ENCODE data around the gene RERG.

Gene RERG

DNA sequence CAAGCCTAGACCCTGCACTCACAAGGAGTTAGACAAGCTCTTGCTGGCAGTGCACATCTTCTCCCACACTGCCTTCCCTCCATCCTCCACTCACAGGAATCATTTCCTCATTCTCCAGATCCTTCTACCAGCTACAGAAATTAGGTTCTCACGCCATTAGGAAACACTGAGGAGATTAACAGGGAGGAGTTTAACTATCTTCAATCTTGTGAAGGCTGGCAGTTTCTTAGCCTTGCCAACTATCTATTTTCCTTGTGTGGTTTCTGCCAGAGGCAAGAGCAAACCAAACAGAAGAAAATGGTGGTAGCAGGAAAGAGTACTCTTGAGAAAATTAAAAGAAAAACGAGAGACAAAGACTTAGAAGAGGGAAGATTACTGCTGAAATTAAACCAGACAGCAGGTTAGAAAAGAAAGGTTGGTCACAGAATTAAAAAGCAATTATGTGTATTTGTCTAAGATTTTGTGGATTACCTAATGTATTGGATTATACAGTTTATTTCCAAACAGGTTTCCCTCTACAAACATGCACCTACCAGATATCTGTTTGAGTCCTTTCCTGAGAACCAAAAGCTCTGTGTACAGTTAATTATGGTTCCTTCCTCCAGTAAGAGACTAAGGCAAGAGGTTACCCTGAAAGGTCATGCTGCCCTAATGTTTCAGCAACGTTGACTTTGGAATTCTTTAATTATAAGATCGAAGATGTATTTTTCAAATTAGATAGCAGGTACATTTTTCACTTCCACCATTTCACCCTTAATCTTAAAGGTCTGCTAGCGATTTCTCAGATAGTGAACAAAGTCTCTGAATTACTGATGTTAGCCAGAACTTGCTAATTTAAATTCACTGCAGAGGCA lies 5.0 kb downstream of the RERG start:
- no peak for DNase-seq

DNA sequence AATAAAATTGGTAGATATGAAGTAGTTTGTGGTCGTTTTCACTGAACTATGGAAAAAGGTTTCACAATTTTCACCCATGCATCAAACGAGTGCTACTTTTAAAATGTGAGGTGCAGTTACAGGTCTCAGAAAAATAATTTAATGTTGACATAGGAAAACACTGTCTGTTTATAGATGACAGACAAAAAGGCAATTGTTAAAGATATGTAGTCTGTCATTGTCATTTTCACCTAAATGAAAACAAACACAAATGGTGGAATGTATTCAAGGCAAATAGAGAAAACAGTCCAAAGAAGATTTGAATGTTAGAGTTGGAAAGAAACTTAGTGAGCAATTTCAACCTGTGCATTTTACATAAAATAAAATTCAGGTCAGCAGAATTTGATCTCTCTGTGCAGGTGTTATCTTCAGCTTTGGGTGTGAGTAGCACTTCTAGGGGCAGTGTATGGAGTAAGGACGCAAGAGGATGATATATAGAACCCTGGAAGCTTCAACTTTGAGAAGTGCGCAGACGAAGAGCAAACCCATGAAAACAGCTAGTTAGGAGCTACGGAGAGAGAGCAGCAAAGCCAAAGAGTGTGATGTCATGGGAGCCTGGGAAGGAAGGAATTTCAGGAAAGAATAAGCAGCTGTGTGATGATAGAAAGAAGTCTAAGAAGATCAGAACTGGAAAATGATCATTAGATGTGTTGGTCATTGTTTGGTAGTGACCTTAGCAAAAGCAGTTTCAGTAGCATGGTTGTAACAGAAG lies 6.2 kb downstream of the RERG start:
- no peak for DNase-seq

DNA sequence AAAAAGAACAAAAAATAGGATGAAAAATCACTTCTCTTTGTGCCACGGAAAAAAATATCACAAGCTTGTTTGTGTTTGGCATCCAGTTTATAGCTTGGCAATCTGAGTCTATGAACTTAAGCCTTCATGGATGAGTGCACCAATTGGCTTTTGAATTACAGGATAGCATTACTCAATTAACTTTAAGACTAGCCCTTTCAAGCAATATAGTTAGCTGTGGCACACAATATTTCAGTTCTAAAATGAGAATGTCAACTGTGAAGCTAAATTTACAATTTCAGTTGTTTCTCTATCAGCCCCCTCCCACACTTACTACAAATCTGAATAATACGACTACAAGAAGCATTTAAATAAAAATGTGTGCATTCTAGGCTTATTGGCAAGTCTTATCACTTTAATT lies 8.3 kb downstream of the RERG start:
- DNase-seq: no peak

DNA sequence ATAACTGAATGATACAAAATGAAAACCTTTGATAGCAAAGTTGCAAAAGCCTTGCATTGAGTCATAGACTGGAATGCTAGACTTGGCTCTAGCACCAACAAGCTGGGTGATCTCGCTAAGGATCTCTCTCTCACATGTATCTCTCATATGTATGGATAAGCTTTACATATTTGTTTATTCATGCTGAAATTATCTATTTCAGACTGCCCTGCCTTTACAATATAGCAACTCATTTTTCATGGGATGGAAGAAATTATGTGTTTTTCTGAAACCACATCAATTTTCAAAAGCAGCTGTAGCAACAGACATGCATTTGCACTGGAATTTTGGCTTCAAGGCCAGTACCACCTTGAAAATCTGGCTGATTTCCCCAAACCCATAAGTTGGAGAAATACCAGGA lies 11.4 kb downstream of the RERG start:
- DNase-seq: no peak

DNA sequence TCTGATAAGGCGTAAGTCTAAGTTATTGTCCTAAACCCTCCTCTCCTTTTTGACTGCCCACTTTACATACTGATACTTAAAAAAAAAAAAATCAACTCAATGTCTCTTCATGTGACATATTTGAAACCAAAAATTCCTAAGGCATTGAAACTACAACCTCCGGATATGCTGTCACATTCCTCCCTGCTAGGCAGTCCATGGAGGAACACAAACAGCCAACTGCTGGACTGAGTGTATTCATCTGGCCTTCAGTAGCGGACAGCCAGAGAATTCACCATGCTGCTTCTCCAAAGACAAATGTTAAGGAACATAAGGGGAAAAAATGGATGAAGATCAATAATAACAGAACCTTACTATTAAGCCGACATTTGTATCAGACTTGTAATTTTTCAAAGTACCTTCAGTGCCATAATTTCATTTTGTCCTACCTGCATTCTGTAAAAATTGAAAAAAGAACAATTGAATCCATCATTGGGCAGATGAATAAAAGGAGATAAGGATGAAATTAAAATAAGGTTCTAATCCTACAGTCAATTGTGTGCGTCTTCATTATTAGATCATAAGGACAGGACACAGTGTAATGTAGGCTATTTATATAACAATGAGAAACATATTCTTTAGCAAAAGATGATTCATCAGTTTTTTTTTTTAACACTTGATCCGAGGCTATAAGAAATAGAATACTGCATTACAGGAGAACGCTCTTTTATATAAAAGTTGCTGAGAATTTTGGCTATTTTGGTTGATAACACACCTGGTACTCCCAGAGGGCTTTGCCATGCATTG lies 12.2 kb downstream of the RERG start:
- no peak for DNase-seq

DNA sequence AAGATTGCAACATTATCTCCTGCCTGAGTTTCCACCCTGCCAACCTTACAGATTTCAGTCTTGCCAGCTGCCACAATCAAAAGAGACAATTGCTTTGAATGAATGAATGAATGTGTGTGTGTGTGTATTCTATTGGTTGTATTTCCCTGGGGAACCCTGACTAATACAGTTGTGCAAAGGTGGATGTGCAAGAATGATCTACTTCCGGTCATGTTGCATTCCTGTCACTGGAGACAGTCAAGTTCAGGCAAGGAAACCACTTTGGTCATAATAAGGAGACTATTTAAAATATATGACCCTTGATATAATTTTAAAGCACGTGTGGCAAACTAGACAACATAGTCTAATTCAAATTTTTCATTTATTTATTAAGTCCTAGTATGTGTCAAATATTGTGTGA lies 13.1 kb downstream of the RERG start:
- no peak for DNase-seq

DNA sequence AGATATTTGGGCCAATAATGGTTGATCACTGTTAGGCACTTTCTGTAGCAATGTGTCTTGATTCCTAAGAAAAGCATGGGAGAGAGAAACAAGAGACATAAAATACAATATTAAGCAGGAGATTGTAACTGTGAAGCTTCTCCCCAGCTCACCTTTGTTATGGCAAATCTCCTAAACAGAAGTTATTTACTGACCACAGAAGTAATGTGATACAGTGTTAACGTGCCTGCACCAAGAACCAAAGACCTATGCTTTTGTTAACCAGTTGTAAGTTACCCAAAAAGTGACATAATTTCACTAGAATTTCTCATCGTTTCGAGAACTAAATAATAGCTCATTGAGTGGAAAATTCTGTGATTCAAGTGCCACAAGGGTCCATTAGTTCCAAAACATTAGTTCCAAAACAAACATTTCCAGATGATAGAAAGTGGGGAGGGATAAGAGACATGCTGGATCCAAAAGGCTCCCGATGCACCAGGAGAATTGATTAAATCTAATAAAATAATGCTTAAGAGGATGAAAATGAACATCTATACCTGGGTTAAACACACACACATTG lies 14.3 kb downstream of the RERG start:
- no peak for DNase-seq

DNA sequence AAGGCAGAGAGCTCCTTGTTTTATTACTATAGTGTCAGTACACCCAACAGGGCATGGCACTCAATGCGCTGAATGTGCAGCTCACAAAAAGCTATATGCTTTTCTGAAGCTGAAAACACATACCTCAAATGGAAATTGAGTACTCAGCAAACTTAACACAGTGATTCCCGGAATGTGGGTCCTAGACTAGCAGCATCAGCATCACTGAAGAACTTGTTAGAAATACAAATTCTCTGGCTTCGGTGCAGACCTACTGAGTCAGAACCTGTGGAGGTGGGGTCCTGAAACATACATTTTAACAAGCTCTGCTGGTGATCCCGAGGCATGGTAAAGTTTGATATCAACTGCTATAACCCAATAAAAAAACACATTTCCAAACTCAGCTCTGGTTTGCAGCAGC lies 14.9 kb downstream of the RERG start:
- no peak for DNase-seq

DNA sequence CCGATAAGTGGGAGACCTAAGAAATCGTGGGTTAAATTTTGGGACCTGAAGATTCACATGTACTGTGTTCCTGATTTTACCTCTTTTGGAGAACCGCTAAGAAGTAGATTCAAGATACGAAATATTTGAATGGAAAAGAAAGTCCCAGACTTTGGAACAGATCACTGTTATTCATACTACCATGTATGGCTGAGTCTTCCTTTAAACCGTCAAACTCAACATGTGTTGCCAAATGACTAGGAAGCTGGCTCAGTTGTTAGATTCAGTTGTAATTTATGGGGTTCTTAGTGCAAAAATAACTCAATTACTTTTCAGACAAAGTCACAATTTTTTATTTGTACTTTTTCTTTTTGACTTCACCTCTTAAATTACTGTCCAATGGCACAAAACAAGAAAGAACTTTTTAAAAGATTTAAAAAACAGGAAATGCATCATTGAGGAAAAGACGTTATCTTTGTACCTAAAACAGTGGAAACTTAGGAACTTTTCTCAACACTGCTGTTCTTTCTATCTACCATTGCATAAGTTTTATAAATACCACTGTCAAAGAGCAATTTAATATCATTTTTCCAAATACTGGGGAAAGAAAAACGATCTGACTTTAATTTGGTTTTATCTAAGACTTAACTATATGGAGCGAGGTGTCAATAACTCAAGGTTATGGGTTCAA lies 15.7 kb downstream of the RERG start:
- no peak for DNase-seq

DNA sequence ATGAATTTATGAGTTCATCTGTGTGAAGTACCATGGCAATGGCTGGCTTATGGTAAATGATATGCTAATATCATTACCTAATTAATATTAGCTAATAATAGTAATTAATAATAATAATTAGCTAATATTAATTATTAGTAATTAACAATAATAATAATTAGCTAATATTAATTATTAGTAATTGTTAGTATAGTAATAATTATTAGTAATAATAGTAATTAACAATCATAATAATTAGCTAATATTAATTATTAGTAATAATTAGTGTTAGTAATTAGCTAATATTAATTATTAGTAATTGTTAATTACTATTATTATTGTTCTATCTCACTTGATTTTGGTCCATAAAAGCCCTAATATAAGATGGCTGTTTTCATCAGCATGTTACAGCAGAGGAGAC lies 19.8 kb downstream of the RERG start:
- no peak for DNase-seq

DNA sequence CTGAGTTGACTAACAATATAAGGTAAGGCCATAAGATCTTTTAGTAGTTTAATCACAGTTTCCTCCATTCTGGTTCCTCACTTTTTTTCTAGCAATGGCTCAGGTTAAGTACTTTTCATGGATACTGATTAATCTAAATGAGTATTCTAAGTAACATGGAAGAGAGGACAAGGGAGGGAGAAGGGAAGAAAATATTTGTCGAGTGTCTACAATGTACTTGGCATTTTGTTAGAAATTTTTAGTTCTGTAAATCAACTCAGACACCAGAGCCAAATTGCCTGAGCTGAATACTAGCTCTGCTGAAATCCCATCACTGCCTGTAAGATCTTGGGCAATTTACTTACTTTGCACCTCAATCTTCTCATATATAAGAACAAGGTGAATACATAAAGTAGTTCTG lies 20.2 kb downstream of the RERG start:
- DNase-seq: no peak

DNA sequence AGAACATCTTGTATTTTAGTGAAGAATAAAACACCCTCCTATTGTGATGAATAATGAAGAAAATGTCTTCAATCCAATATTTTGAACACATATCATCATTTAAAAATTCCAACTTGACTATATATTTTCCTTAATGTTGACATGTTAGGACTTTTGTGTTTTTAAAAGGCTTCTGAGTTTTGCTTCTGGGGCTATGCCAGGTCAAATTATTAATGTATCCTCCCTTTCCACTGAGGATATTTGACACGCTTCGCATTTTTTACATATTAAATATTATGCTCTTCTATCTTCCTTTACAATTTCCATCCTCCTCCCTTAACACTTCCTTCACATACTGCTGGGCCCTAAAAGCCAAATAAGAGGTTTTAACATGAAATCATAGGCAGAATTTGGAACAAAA lies 20.6 kb downstream of the RERG start:
- DNase-seq: no peak

DNA sequence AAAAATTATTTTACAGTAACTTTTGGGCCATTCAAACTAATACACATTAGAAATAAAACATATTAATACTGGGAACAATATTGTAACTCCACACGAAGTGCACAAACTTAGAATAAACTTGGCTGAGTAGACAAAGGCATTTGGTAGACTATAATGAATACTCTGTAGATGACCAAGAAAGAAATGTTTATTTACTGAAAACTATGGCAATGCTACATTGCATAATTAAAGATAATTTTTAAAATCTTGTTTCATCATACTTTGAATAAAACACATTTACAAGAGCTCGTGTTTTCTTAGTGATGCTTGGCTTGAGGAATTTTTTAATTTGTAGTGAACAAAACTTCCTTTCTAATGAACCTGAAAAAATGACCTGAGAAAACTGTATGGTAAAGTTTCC lies 21.3 kb downstream of the RERG start:
- no peak for DNase-seq

DNA sequence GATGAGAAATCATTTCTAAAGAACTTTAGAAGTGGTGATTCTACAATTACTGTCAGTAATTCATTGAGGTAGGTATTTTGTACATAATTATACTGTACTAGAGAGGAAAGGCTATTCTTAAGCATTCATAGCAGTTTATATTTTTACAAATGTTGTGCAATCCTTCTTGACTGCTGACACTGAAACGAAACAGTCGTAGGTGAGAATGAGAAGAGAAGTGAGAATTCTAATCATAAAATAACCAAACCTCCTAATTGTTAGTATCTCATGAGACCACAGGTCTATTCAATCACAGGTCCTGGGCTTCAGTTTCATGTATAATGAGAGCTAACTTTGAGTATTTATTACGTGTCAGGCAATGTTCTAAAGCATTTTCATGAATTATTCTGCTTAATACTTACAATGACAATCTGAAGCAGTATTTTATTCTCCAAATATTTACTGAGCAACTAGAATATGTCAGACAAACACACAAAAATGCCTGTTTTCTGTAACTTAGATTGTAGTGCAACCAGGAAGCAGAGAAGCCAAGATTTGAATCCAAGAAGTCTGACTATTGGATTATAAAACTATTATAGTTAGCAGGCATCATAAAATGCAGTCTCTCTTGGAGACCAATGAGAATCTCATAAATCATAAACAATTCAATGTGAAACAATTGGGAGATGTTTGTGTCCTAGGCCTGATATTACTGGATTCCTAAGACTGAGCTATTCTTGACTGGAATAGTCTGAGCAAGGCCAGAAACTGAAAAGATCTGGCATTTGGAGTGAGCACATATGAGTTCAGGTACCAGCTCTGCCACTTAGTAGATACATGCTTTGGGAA lies 24.3 kb downstream of the RERG start:
- DNase-seq: no peak

DNA sequence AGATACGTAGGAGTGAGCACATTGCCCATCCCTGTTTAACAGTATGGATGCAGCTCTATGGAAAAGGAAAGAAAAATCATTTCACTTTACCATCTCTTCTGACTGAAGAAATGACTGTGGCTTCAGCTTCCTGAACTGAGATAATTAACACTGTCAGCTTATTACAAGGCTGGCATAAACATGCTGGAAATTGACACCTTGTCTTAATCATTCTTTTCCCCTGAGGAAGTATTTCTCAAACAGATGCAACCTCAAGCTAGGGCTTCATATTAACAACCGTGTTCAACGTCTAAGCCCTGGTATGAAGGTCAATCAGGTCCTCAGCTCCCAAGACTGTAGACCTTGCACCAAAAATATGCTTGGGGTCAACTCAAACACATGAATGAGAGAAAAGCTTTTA lies 25.0 kb downstream of the RERG start:
- DNase-seq: no peak

DNA sequence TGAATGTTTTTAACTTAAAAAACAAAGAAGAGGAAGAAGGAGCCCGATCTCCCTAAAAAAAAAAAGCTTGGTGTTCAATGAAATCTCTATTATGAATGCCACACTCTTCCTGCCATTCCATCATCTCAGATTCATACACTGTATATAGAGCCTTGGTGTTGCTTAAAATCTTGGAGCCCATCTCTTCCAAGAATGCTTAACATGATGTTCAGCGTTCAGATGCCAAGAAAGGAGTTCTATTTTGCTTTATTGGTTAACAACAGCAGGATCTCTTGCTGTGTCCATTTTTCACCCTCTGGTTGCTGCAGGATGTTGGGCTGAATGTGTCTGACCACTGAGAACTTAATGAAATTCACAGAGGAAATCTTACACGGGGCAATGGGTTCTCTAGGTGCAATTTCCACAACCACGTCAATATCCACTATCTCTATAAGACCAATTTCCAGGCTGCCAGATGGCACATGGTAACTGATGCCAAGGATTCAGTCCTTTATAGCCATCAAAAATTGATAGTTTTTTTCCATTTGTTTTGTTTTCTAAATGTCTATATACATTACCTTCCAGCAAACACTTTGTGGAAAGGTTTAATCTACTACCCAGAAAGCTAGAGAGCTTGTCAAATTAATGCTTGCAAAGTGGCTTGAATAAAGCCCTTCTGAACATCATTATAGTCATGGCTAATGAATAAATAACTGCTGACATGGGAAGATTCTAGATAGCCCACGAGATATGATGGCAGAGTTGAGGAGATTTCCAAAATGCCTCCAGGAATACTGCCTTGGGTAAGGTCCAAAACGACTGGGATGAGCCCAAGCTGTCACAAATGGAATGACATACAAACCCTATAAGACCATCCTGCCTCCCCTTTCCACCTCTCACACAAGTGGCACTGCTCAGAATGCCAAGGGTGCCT lies 26.5 kb downstream of the RERG start:
- DNase-seq: no peak

DNA sequence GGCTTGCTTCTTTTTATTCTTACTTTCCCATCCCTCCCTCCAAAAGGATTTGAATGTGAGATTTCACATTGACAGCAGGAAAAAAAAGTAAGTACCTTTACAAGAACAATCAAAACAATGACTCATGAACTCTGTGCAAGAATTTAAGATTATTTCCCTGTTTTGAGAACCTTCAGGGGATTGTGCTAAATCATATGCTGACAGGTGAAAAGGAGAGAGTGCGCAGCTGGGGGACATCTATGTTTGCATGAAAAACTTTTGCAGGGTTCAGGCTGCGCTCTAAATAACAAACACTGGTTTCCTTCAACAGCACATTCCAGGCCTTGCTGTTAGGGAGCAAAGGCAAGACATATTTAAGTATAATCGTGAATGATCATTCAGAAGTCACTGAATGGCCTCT lies 27.3 kb downstream of the RERG start:
- DNase-seq: no peak

DNA sequence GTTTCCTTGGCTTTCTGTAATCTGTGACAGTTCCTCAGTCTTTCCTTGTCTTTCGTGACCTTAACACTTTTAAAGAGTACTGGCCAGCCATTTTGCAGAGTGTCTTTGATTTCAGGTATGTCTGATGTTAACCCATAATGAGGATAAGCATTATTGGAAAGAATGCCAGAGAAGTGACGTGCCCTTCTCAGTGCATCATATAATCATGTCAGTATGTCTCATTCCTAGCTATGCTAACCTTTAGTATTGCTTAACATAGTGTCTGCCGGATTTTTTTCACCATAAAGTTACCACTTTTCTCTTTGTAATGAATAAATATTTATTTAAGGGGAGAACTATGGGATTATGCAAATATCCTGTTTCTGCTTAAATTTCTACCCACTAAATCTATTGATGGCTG lies 28.5 kb downstream of the RERG start:
- no peak for DNase-seq

DNA sequence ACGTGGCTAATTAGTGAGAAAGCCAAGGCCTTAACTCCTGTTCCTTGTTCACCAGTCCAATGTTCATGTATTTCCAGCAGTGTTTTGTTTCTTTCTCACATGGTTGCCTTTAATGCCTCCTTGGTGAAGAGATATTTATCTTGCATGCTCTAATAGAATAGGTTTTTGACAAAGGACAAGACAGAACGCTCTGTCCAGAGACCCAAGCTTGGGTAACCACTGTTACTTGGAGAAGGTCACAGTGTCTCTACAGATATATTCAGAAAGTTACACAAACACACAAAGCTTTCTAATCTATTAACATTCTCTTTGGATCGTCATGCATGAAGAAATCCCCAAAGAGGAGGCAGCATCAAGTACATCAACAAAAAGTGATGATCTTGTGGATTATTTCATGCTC lies 33.1 kb downstream of the RERG start:
- no peak for DNase-seq

DNA sequence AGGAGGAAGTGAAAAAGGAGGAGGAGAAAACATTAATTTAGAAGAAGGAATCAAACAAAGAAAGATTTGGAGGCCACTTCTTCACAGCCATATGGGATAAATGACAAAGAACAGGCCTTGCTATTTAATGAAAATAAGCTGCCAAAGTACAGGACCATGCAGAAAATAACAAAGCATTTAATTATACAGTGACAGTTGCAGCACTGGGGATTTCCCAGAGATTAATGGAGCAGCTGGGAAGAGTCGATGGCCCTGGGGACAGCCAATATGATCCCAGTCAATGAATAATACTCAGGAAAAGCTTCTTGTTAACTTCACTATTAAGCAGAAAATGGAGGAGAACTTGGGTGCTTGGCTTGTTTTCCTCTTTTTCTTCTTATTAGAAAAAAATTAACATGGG lies 34.6 kb downstream of the RERG start:
- DNase-seq: no peak

DNA sequence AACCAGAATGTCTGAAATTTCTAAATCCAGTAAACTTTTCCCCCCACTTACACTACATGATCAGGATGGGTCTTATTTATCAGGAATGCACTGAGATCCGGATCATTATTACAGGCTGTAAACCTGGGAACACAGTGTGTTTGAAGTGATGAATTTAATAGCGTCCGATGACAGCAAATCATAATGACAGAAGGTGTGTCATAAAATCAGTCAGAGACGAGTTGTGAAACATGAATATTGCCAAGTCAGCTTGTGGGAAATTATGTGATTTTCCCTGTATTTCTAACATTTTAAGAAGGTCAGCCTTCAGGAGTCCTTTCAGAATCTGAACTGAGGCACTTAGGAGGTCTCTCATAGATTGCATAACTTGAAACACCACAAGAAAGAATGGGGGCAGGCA lies 36.7 kb downstream of the RERG start:
- DNase-seq: no peak

Measured in GF-D8 (cell line).